Endothelial cell of umbilical vein (primary cell): ENCODE results near the gene CEBPZOS. TPM values are rescaled to one million over a fixed set of nuclear protein-coding genes. Genes with fewer than 3 reads are reported as not detected.

Experiments
- BruUV-seq: library from RNA; stranded (reverse); fragments of 400-500 nt; replicated peaks from 2 replicates; lab custom pipeline; 2021; lab: Mats Ljungman, UMichigan
- CTCF ChIA-PET: fragments of 300-600, 350-600 bp; sonication (Branson Sonifier 250); formaldehyde crosslinking; loops from one replicate; lab custom pipeline; 2021; ENCODE audit warnings: antibody characterized with exemption, inconsistent platforms; lab: Charles Lee
- POLR2A ChIA-PET: fragments of 300-600, 350-600 bp; sonication (Branson Sonifier 250); formaldehyde crosslinking; loops from one replicate; lab custom pipeline; 2021; ENCODE audit warnings: antibody characterized with exemption, inconsistent platforms; lab: Charles Lee
- DNase-seq: peaks from one replicate; pipeline ENCODE4 v3.0.0-alpha.2; 2011; ENCODE audit warnings: low read depth, low spot score
- FAIRE-seq: peaks from 2 replicates; lab custom pipeline; 2011; peaks lifted over from hg19 to GRCh38; lab: Jason Lieb, UNC
- H2AFZ ChIP-seq: 2 replicates; pipeline ENCODE4 v1.6.0; 2012; ENCODE audit warnings: low read depth, low read length, control low read depth, inconsistent platforms
- H3K27ac ChIP-seq: 2 replicates; pipeline ENCODE4 v1.5.1; 2011; ENCODE audit warnings: low read depth, mild to moderate bottlenecking, control low read depth, low read length, moderate library complexity; ENCODE audit not compliant: insufficient read depth
- H3K27me3 ChIP-seq, 2 experiments: 2 replicates each; pipeline versions ENCODE4 v1.6.0 to v1.6.1; 2011; ENCODE audit warnings: low read length in 2 of 2, mixed read lengths in 1 of 2; ENCODE audit not compliant: control insufficient read depth in 2 of 2, insufficient read depth in 2 of 2
- H3K36me3 ChIP-seq, 2 experiments: 2 replicates in 1 of 2; 3 replicates in 1 of 2; pipeline ENCODE4 v1.5.1; 2011; ENCODE audit warnings: low read length in 2 of 2, mild to moderate bottlenecking in 1 of 2, moderate library complexity in 1 of 2; ENCODE audit not compliant: control insufficient read depth in 2 of 2, insufficient read depth in 2 of 2; ENCODE audit errors: extremely low read depth in 1 of 2
- H3K4me1 ChIP-seq: 3 replicates; pipeline ENCODE4 v1.5.1; 2011; ENCODE audit warnings: mild to moderate bottlenecking, low read length; ENCODE audit not compliant: control insufficient read depth, insufficient read depth; ENCODE audit errors: extremely low read depth
- H3K4me2 ChIP-seq: 2 replicates; pipeline ENCODE4 v1.6.1; 2011; ENCODE audit warnings: low read length, control low read depth, mixed read lengths; ENCODE audit not compliant: insufficient read depth
- H3K4me3 ChIP-seq, 3 experiments: fragments of 200-600 bp in 1 of 3; sonication (generic), shearing (Covaris generic) in 1 of 3; replicated peaks in 1 of 3; 2 replicates each; pipeline ENCODE4 v1.5.1; 2011 to 2016; ENCODE audit warnings: control low read depth in 3 of 3, low read length in 3 of 3, mild to moderate bottlenecking in 2 of 3, inconsistent platforms in 1 of 3, low read depth in 1 of 3, moderate library complexity in 1 of 3; ENCODE audit not compliant: insufficient read depth in 1 of 3
- H3K79me2 ChIP-seq: 2 replicates; pipeline ENCODE4 v1.6.0; 2012; ENCODE audit warnings: low read length, inconsistent platforms; ENCODE audit not compliant: control insufficient read depth, insufficient read depth
- H3K9ac ChIP-seq: replicated peaks from 2 replicates; pipeline ENCODE3; 2011; ENCODE audit warnings: low read length, control low read depth; ENCODE audit not compliant: insufficient read depth; ENCODE audit errors: extremely low read depth
- H3K9me1 ChIP-seq: replicated peaks from 3 replicates; pipeline ENCODE4 v1.6.0; 2011; ENCODE audit warnings: mild to moderate bottlenecking, low read length; ENCODE audit not compliant: control insufficient read depth, insufficient read depth; ENCODE audit errors: extremely low read depth
- H3K9me3 ChIP-seq: replicated peaks from 2 replicates; pipeline ENCODE4 v1.5.1; 2012; ENCODE audit warnings: low read length, inconsistent platforms; ENCODE audit not compliant: control insufficient read depth, insufficient read depth
- H4K20me1 ChIP-seq: replicated peaks from 2 replicates; pipeline ENCODE3; 2011; ENCODE audit warnings: mild to moderate bottlenecking, low read length; ENCODE audit not compliant: control insufficient read depth, insufficient read depth; ENCODE audit errors: extremely low read depth
- CTCF ChIP-seq, 2 donors: IDR thresholded peaks; 1 replicate in 1 of 2; 2 replicates in 1 of 2; pipeline ENCODE4 v1.5.1; 2011; ENCODE audit warnings: low read length in 2 of 2, mild to moderate bottlenecking in 2 of 2, moderate library complexity in 2 of 2, control low read depth in 1 of 2, inconsistent platforms in 1 of 2, low read depth in 1 of 2; ENCODE audit not compliant: insufficient read depth in 1 of 2; ENCODE audit errors: extremely low read depth in 1 of 2
- EZH2 ChIP-seq: IDR thresholded peaks from 2 replicates; pipeline ENCODE4 v1.6.1; 2012; ENCODE audit warnings: borderline replicate concordance, low read depth, mild to moderate bottlenecking, moderate library complexity, low read length, inconsistent platforms; ENCODE audit not compliant: severe bottlenecking
- FOS ChIP-seq: IDR thresholded peaks from 2 replicates; pipeline ENCODE4 v1.6.1; 2011; ENCODE audit warnings: mild to moderate bottlenecking, low read length, moderate library complexity, borderline replicate concordance; ENCODE audit not compliant: insufficient read depth
- GATA2 ChIP-seq: IDR thresholded peaks from 2 replicates; pipeline ENCODE4 v1.7.0; 2011; ENCODE audit warnings: low read depth, mild to moderate bottlenecking, moderate library complexity, mixed read lengths, low read length; ENCODE audit not compliant: insufficient read length, insufficient read depth
- JUN ChIP-seq: IDR thresholded peaks from 2 replicates; pipeline ENCODE4 v1.6.1; 2011; ENCODE audit warnings: borderline replicate concordance, low read depth; ENCODE audit not compliant: insufficient read length, insufficient read depth
- MAX ChIP-seq: IDR thresholded peaks from 2 replicates; pipeline ENCODE4 v1.6.1; 2011; ENCODE audit not compliant: insufficient read depth, insufficient read length
- MYC ChIP-seq: IDR thresholded peaks from one replicate; pipeline ENCODE4 v1.6.1; 2011; ENCODE audit warnings: mild to moderate bottlenecking, low read depth, low read length
- POLR2A ChIP-seq: IDR thresholded peaks from 2 replicates; pipeline ENCODE4 v1.6.1; 2012; ENCODE audit warnings: low read depth, mild to moderate bottlenecking, control low read depth, low read length
- POLR2AphosphoS5 ChIP-seq: IDR thresholded peaks from 2 replicates; pipeline ENCODE4 v1.6.1; 2012; ENCODE audit warnings: low read depth, mild to moderate bottlenecking, control low read depth, low read length, moderate library complexity; ENCODE audit not compliant: insufficient read depth
- dilution Hi-C: fragments of 300-500 bp; cut with MboI; formaldehyde crosslinking; loops from one replicate; pipeline ENCODE4 v1.15.0; 2019; ENCODE audit warnings: low sequenced_read_pairs; ENCODE audit not compliant: extremely low pct_ligation_motif_present
- intact Hi-C: fragments of 100-400 bp; cut with micrococcal nuclease; formaldehyde crosslinking; loops from one replicate; pipeline ENCODE4 v1.10.0; 2022
- polyA plus RNA-seq, 4 experiments: library from polyadenylated mRNA; depleted of rRNA in 3 of 4; stranded (reverse) in 3 of 4; unstranded in 1 of 4; fragments of >200 nt; gene quantifications; 2 replicates each; pipeline versions ENCODE4 v1.2.1 to v1.2.3, GENCODE V29; 2011 to 2012; ENCODE audit warnings: missing spikeins in 1 of 4
- total RNA-seq: library from RNA; stranded (reverse); gene quantifications from 2 replicates; pipeline ENCODE4 v1.2.3, GENCODE V29; 2021

CEBPZOS gene
- total and polyA plus RNA-seq, 2 donors (not counting 3 experiments of a cell fraction or from before 2014, with no cell fraction given), result 29.1 to 36.3 TPM

- no peak overlapping the region for H3K4me3 ChIP-seq
- intact Hi-C loops (no loop called here), dilution Hi-C loops (no loop called here)
- TF ChIP-seq FOS (no peak), POLR2AphosphoS5 (no peak), EZH2 (no peak), MAX (no peak), JUN (no peak), CTCF (IDR thresholded peaks at IDR 0.05; ENCODE audit: extremely low read depth in 1 of 2, insufficient read depth in 1 of 2, low read depth in 1 of 2, low read length in 2 of 2) (no peak), POLR2A (no peak), MYC (no peak), GATA2 (no peak)
- no peaks in the 10 kb centered on the region for H3K27me3 ChIP-seq
- H3K9me3 ChIP-seq, result no peaks in the 10 kb centered on the region
- H3K79me2 ChIP-seq, result no peaks in the 10 kb centered on the region
- DNase-seq (no peak), FAIRE-seq (no peak)
- no peak overlapping the region for H3K27ac ChIP-seq
- no peak overlapping the region for H2AFZ ChIP-seq
- H3K4me1 ChIP-seq, result peaks cover 10% of the 10 kb centered on the region
- POLR2A ChIA-PET, result no interaction called here
- H4K20me1 ChIP-seq, result no peaks in the 10 kb centered on the region
- CTCF ChIA-PET, result interaction anchor here (0.8 to 1.5 kb wide), 5 partner anchors 10 to 697 kb away, joined by 3 to 4 read pairs (median 3); partner anchors contain the start of gene EIF2AK2
- no peak overlapping the region for H3K4me2 ChIP-seq
- no TSS peak for BruUV-seq
- H3K9ac ChIP-seq, result no peak overlapping the region
- no peaks in the 10 kb centered on the region for H3K9me1 ChIP-seq
- H3K36me3 ChIP-seq, result no peaks in the 10 kb centered on the region
These were observed 16.2 kb upstream of the CEBPZOS start for GRCh38 chr2:37180006-37180639.
